ENCODE data around the gene RUNX2. TPM values are rescaled to one million over a fixed set of nuclear protein-coding genes. Genes with fewer than 3 reads are reported as not detected.

Gene RUNX2
- total and polyA plus RNA-seq, 10 donors = 0.86 to 9.4 (median 6.6) TPM

DNA sequence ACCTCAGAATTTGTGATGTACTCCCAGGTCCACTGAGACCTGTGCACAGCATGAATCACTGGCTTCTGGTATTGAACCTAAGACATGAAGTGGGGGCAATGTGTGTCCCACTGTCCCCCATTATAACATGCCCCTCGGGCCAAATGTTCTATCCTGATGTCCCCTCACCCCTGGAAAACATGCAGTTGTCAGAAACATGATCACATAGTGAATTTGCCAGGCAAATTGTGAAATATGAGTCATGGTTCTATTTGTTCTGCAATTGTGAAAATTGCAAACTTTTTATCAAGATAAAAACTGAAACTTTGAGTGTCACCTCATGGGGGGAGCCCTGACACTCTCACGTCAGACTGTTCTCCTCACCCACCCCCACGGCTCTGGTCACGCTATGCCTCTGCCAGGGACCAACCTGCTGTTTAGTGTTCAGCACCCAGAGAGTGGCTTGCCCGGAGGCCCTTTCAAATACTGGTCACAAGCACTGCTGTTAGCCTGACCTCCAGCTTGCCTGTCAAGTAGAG lies 382.2 kb downstream of the RUNX2 start:
- H3K4me3 ChIP-seq = no peak overlapping the region
- intact Hi-C loops (cut with DNase I; ENCODE audit: low total_unique reads) = loop anchor here (10.0 kb wide), 1 partner anchor 1236 kb away; no protein-coding TSS in a partner anchor
- DNase-seq = no peak
- WGBS, 5 donors = 38 to 60% (median 55%) methylated on average over 5 of the region's 5 CpGs
- TF ChIP-seq, protein P1, sequence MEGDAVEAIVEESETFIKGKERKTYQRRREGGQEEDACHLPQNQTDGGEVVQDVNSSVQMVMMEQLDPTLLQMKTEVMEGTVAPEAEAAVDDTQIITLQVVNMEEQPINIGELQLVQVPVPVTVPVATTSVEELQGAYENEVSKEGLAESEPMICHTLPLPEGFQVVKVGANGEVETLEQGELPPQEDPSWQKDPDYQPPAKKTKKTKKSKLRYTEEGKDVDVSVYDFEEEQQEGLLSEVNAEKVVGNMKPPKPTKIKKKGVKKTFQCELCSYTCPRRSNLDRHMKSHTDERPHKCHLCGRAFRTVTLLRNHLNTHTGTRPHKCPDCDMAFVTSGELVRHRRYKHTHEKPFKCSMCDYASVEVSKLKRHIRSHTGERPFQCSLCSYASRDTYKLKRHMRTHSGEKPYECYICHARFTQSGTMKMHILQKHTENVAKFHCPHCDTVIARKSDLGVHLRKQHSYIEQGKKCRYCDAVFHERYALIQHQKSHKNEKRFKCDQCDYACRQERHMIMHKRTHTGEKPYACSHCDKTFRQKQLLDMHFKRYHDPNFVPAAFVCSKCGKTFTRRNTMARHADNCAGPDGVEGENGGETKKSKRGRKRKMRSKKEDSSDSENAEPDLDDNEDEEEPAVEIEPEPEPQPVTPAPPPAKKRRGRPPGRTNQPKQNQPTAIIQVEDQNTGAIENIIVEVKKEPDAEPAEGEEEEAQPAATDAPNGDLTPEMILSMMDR (IDR thresholded peaks at IDR 0.05 in 8 of 11, conservative IDR thresholded peaks at IDR 0.05 in 3 of 11) = no peak
- TF ChIP-seq POLR2A (IDR thresholded peaks at IDR 0.05) = no peak
- no peak for TF ChIP-seq POLR2AphosphoS5 (IDR thresholded peaks at IDR 0.05)
- peak overlapping the region in 2 of 8 donors; percentile 0 to 19 for H3K27ac ChIP-seq
- peaks cover 0 to 15% (median 0%) of the 10 kb centered on the region in 7 donors for H3K27me3 ChIP-seq (replicated peaks in 1 of 7)
- H3K36me3 ChIP-seq = no peaks in the 10 kb centered on the region
- H3K4me1 ChIP-seq = peaks cover 0 to 20% (median 5%) of the 10 kb centered on the region in 6 donors
- no peaks in the 10 kb centered on the region for H3K9me3 ChIP-seq

DNA sequence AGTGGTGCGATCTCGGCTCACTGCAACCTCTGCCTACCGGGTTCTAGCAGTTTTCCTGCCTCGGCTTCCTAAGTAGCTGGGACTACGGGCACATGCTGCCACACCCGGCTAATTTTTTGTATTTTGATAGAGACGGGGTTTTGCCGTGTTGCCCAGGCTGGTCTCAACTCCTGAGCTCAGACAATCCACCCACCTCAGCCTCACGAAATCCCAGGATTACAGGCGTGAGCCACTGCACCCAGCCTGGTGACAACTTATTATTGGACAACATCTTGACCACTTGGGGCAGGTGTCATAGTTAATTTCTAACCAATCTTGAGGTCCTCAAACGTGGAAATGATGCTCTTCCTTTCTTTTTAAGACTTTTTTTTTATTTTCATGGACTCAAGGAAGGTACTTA lies 383.9 kb downstream of the RUNX2 start:
- Histone ChIP-seq H3K9me3 (no peaks in the 10 kb centered on the region), H3K27ac (no peak overlapping the region), H3K36me3 (no peaks in the 10 kb centered on the region), H3K4me1 (peaks cover 0 to 20% (median 5%) of the 10 kb centered on the region in 6 donors), H3K4me3 (no peak overlapping the region), H3K27me3 (replicated peaks in 1 of 7) (peaks cover 0 to 15% (median 0%) of the 10 kb centered on the region in 7 donors)
- no peak for TF ChIP-seq POLR2A (IDR thresholded peaks at IDR 0.05)
- TF ChIP-seq POLR2AphosphoS5 (IDR thresholded peaks at IDR 0.05) = no peak
- TF ChIP-seq, protein P1 (IDR thresholded peaks at IDR 0.05 in 8 of 11, conservative IDR thresholded peaks at IDR 0.05 in 3 of 11) = no peak
- 90 to 94% (median 92%) methylated on average over 11 of the region's 11 CpGs for WGBS, 5 donors
- DNase-seq = no peak
- intact Hi-C loops (cut with DNase I; ENCODE audit: low total_unique reads) = loop anchor here (10.0 kb wide), 1 partner anchor 1237 kb away; no protein-coding TSS in a partner anchor

DNA sequence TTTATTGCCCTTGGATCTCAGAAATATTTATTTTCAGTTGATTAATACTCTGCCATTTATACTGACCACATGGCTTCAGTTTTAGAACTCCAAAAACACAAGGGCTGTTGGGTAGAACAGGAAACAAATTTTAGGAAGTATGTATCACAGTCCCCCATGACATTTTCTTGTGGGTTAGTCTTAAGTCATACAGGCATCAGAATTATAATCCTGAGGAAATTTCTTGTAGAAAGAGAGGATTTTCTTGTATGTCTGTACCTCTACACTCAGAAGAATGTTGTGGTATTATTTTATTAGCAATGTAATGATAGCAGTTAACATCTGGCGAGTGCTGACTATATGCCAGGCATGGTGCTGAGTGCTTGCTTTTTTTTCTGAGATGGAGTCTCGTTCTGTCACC lies 384.7 kb downstream of the RUNX2 start:
- H3K4me1 ChIP-seq = peaks cover 0 to 20% (median 5%) of the 10 kb centered on the region in 6 donors
- H3K36me3 ChIP-seq = no peaks in the 10 kb centered on the region
- TF ChIP-seq POLR2A (IDR thresholded peaks at IDR 0.05) (no peak), POLR2AphosphoS5 (IDR thresholded peaks at IDR 0.05) (no peak)
- H3K4me3 ChIP-seq = no peak overlapping the region
- H3K27ac ChIP-seq = no peak overlapping the region
- intact Hi-C loops (cut with DNase I; ENCODE audit: low total_unique reads) = loop anchor here (10.0 kb wide), 1 partner anchor 1238 kb away; no protein-coding TSS in a partner anchor
- peaks cover 0 to 15% (median 0%) of the 10 kb centered on the region in 7 donors for H3K27me3 ChIP-seq (replicated peaks in 1 of 7)
- H3K9me3 ChIP-seq = no peaks in the 10 kb centered on the region
- DNase-seq = no peak
- WGBS, 5 donors = 73 to 86% (median 85%) methylated on average over 2 of the region's 2 CpGs

Other genes starting within 250 kb of the RUNX2 start
- gene SUPT3H, start 49.6 kb downstream of the RUNX2 start, total RNA-seq = 10 to 100 TPM in 1 of 7 donors, 1 to 10 TPM in 6; 3.1 to 16.8 (median 6.7) TPM
- 1 to 10 TPM; 3.5 to 4.2 (median 3.8) TPM for gene SUPT3H, start 49.6 kb downstream of the RUNX2 start, polyA plus RNA-seq

Data from spleen (tissue), 11 donors.